Uterus (tissue), 2 donors: ENCODE measurements around the gene THRB.

Experiments
- CTCF ChIP-seq, 4 experiments: fragments of 200-600 bp in 2 of 4; fragments of 450-650 bp in 2 of 4; sonication (generic) in 2 of 4; IDR thresholded peaks; one replicate each; pipeline ENCODE4 v1.5.1; 2016 to 2019; ENCODE audit warnings: antibody characterized with exemption in 4 of 4, mild to moderate bottlenecking in 2 of 4, moderate library complexity in 1 of 4
- POLR2A ChIP-seq, 2 donors: fragments of 450-650 bp; IDR thresholded peaks; one replicate each; pipeline ENCODE4 v1.6.1; 2016; ENCODE audit warnings: antibody characterized with exemption in 2 of 2, mild to moderate bottlenecking in 1 of 2, moderate library complexity in 1 of 2

GRCh38 chr3:24443476-24443875 lies 51.2 kb downstream of the THRB start:
- TF ChIP-seq CTCF (IDR thresholded peaks at IDR 0.05) (no peak), POLR2A (IDR thresholded peaks at IDR 0.05) (no peak)
